HG03097 (cell line): Measurements from ENCODE around the gene KRT23.

Experiments
- ATAC-seq: cut with Tn5 transposase; IDR thresholded peaks from one replicate; pipeline ENCODE4 v1.9.1; 2021; ENCODE audit not compliant: unreplicated experiment, low FRiP score

KRT23 gene

DNA sequence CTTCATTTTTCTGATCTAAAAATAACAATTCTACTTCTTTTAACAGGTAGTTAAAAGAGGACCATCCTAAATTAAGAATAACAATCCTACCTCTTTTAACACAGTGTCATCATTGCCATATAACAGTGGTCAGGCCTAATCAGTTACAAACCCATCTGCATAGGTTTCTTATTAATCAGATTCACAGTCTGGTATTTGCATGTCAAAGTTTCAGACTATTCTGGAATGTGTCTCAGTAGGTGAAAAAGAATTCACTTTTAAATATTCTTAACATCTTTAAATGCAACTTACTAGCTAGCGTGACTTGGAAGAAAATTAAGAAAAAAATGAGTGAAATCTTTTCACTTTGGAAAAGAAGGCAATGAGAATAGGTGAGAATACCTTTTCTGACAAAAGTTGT, 63.6 kb downstream of the KRT23 start:
- no peak for ATAC-seq

DNA sequence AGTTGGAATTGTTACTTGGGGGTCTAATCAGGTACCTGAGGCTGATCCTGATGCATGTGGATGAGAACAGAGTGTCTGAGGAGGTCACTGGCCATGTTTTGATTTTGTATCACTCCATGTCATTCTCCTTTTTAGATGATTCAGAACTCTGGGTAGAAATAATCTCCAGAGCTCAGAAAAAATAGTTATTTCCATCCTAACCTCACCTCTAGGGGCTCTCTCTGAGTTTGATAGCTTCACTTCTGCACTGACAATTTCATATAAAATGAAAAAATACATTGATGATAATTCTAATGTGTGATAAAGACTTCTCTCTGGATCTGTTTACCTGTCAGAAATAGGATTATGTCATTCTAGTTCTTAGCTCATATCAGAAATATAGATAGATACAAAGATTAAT, 64.2 kb downstream of the KRT23 start:
- ATAC-seq = no peak
